Prostate gland (tissue), 2 donors: ENCODE results near the gene FCHO1.

Source experiments
- POLR2A ChIP-seq: fragments of 450-650 bp; IDR thresholded peaks from one replicate; pipeline ENCODE4 v1.6.1; 2016; ENCODE audit warnings: antibody characterized with exemption, mild to moderate bottlenecking
- TF ChIP-seq, protein P1 (sequence below), 4 experiments: fragments of 200-600 bp in 2 of 4; fragments of 450-650 bp in 2 of 4; sonication (generic) in 2 of 4; IDR thresholded peaks; 1 replicate in 3 of 4; 2 replicates in 1 of 4; pipeline ENCODE4 v1.5.1; 2016 to 2019; ENCODE audit warnings: antibody characterized with exemption in 4 of 4, mild to moderate bottlenecking in 2 of 4, moderate library complexity in 2 of 4

DNA sequence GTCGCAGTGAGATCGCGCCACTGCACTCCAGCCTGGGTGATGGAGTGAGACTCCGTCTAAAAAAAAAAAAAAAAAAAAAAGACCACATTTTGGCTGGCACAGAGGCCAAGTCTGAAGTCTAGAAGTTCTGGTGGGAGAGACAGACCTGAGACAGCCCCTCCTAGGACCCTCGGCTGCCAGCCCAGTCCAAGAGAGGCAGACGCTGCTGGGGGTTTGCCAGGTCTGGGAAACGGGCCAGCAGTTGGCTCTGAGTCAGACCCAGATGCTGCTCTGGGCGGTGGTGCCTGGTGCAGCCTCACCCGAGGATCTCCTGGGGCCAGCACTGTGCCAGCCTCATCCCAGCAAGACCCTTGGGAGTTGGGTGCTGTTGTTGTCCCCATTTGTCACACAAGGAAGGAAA, 5.8 kb downstream of the FCHO1 start:
- TF ChIP-seq, protein P1, sequence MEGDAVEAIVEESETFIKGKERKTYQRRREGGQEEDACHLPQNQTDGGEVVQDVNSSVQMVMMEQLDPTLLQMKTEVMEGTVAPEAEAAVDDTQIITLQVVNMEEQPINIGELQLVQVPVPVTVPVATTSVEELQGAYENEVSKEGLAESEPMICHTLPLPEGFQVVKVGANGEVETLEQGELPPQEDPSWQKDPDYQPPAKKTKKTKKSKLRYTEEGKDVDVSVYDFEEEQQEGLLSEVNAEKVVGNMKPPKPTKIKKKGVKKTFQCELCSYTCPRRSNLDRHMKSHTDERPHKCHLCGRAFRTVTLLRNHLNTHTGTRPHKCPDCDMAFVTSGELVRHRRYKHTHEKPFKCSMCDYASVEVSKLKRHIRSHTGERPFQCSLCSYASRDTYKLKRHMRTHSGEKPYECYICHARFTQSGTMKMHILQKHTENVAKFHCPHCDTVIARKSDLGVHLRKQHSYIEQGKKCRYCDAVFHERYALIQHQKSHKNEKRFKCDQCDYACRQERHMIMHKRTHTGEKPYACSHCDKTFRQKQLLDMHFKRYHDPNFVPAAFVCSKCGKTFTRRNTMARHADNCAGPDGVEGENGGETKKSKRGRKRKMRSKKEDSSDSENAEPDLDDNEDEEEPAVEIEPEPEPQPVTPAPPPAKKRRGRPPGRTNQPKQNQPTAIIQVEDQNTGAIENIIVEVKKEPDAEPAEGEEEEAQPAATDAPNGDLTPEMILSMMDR (IDR thresholded peaks at IDR 0.05) = no peak
- TF ChIP-seq POLR2A = no peak
